ENCODE data around the gene MIEF2. TPM values are rescaled to one million over a fixed set of nuclear protein-coding genes. Genes with fewer than 3 reads are reported as not detected.

The MIEF2 gene
- total and polyA plus RNA-seq, 2 experiments from 2014 or later: 8.8 to 26.4 TPM

DNA sequence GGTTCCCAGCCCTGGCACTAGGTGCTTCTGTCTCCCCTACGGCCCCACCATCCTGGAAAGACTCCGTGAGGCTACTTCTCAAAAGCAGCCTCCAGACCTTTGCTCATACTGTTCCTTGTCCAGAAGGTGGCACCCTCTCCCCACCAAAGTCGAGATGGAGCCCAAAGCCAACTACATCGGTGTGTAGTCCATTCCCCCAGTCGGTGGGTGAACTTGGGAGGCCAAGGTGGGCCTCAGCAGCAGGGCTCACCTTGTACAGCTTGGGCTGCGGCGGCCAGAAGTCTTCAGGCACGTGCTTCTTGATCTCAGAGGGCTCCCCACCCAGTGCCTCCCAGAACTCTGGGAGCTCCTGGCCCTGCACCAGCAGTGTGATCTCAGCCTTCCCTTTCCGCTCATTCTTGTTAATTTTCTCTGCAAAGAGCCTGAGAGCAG lies 12.1 kb upstream of the MIEF2 start:
- no peak overlapping the region for H3K27ac ChIP-seq
- in situ Hi-C loops (cut with MboI): no loop called here
- 46% methylated on average over 9 of the region's 9 CpGs for WGBS, 2 experiments (ENCODE audit: low coverage in 1 of 2, low lambda C conversion rate in 2 of 2, missing lambda C conversion rate in 2 of 2)
- DNase-seq: peak; percentile 76
- H3K4me1 ChIP-seq (ENCODE audit: insufficient read depth): no peaks in the 10 kb centered on the region
- no peaks in the 10 kb centered on the region for H3K9me3 ChIP-seq (ENCODE audit: low read depth)
- H3K4me3 ChIP-seq: no peak overlapping the region
- no peaks in the 10 kb centered on the region for H4K20me1 ChIP-seq (ENCODE audit: insufficient read depth)
- no peak overlapping the region for H3K4me2 ChIP-seq (ENCODE audit: unreplicated experiment)
- no peak overlapping the region for H2AFZ ChIP-seq
- no peak overlapping the region for H3K9ac ChIP-seq
- peaks cover 10% of the 10 kb centered on the region; the same call in 1 of the 2 replicates for H3K79me2 ChIP-seq (ENCODE audit: insufficient read depth)
- H3K9me2 ChIP-seq (ENCODE audit: insufficient read depth): no peaks in the 10 kb centered on the region
- TF ChIP-seq EZH2 (IDR thresholded peaks at IDR 0.05; ENCODE audit: insufficient read depth, poor library complexity, severe bottlenecking) (no peak), EZH2phosphoT487 (IDR thresholded peaks at IDR 0.05; ENCODE audit: insufficient read depth, low read depth) (no peak)
- peaks cover 6% of the 10 kb centered on the region; the same call in 1 of the 2 replicates for H3F3A ChIP-seq (ENCODE audit: insufficient read depth)
- H3K27me3 ChIP-seq (replicated peaks; ENCODE audit: insufficient read depth): no peaks in the 10 kb centered on the region
- peaks cover 42% of the 10 kb centered on the region; the same call in 1 of the 2 replicates for H3K36me3 ChIP-seq (ENCODE audit: low read depth)

- H3K4me2 ChIP-seq (ENCODE audit: unreplicated experiment): no peak overlapping the region
- no peak overlapping the region for H2AFZ ChIP-seq
- H3K36me3 ChIP-seq (ENCODE audit: low read depth): peaks cover 43% of the 10 kb centered on the region; the same call in 1 of the 2 replicates
- TF ChIP-seq EZH2phosphoT487 (IDR thresholded peaks at IDR 0.05; ENCODE audit: insufficient read depth, low read depth): no peak
- TF ChIP-seq EZH2 (IDR thresholded peaks at IDR 0.05; ENCODE audit: insufficient read depth, poor library complexity, severe bottlenecking): no peak
- in situ Hi-C loops (cut with MboI): no loop called here
- H3K79me2 ChIP-seq (ENCODE audit: insufficient read depth): peaks cover 10% of the 10 kb centered on the region; the same call in 1 of the 2 replicates
- H3K9me2 ChIP-seq (ENCODE audit: insufficient read depth): no peaks in the 10 kb centered on the region
- no peak overlapping the region for H3K27ac ChIP-seq
- H3K4me1 ChIP-seq (ENCODE audit: insufficient read depth): no peaks in the 10 kb centered on the region
- H3K9me3 ChIP-seq (ENCODE audit: low read depth): no peaks in the 10 kb centered on the region
- DNase-seq: no peak
- H4K20me1 ChIP-seq (ENCODE audit: insufficient read depth): no peaks in the 10 kb centered on the region
- H3K9ac ChIP-seq: no peak overlapping the region
- 87 to 91% methylated on average over 7 of the region's 7 CpGs for WGBS, 2 experiments (ENCODE audit: low coverage in 1 of 2, low lambda C conversion rate in 2 of 2, missing lambda C conversion rate in 2 of 2)
- no peaks in the 10 kb centered on the region for H3K27me3 ChIP-seq (replicated peaks; ENCODE audit: insufficient read depth)
- H3K4me3 ChIP-seq: no peak overlapping the region
- peaks cover 6% of the 10 kb centered on the region; the same call in 1 of the 2 replicates for H3F3A ChIP-seq (ENCODE audit: insufficient read depth)
Observed at GRCh38 chr17:18248811-18249210, 11.7 kb upstream of the MIEF2 start.

- Histone ChIP-seq H3K79me2 (ENCODE audit: insufficient read depth) (peaks cover 17% of the 10 kb centered on the region), H4K20me1 (ENCODE audit: insufficient read depth) (no peaks in the 10 kb centered on the region), H3K4me3 (no peak overlapping the region), H3K27me3 (replicated peaks; ENCODE audit: insufficient read depth) (no peaks in the 10 kb centered on the region), H3K36me3 (ENCODE audit: low read depth) (peaks cover 43% of the 10 kb centered on the region), H3K4me2 (ENCODE audit: unreplicated experiment) (no peak overlapping the region), H3K9ac (no peak overlapping the region), H3K4me1 (ENCODE audit: insufficient read depth) (no peaks in the 10 kb centered on the region), H3K9me3 (ENCODE audit: low read depth) (no peaks in the 10 kb centered on the region), H3K9me2 (ENCODE audit: insufficient read depth) (no peaks in the 10 kb centered on the region), H2AFZ (no peak overlapping the region), H3K27ac (no peak overlapping the region), H3F3A (ENCODE audit: insufficient read depth) (peaks cover 6% of the 10 kb centered on the region; the same call in 1 of the 2 replicates)
- in situ Hi-C loops (cut with MboI): no loop called here
- no peak for DNase-seq
- TF ChIP-seq EZH2 (IDR thresholded peaks at IDR 0.05; ENCODE audit: insufficient read depth, poor library complexity, severe bottlenecking): no peak
- TF ChIP-seq EZH2phosphoT487 (IDR thresholded peaks at IDR 0.05; ENCODE audit: insufficient read depth, low read depth): no peak
- 81 to 91% methylated on average over 9 of the region's 9 CpGs for WGBS, 2 experiments (ENCODE audit: low coverage in 1 of 2, low lambda C conversion rate in 2 of 2, missing lambda C conversion rate in 2 of 2)
Observed at GRCh38 chr17:18250259-18250658, 10.2 kb upstream of the MIEF2 start.

DNA sequence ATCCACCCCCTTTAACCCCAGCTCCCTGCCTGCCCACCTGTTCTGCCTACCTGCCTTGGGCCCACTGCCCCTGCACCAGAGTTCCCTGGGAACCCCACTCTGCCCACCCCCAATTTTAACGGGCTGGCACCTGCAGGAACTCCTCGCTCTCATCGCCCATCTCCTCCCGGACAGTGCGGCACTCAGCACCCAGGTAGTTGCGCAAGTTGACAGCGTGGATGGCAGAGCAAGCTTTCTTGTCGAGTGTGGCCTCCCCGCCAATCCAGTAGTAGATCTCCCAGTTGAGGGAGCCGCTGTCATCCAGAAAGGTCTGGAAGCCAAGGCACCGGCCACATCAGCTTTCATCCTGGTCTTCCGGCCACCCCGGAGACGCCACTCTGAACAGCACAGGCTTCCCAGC lies 9.8 kb upstream of the MIEF2 start:
- H3K36me3 ChIP-seq (ENCODE audit: low read depth): peaks cover 44% of the 10 kb centered on the region
- no peaks in the 10 kb centered on the region for H3K9me3 ChIP-seq (ENCODE audit: low read depth)
- no peaks in the 10 kb centered on the region for H3K9me2 ChIP-seq (ENCODE audit: insufficient read depth)
- in situ Hi-C loops (cut with MboI): no loop called here
- peaks cover 21% of the 10 kb centered on the region for H3K79me2 ChIP-seq (ENCODE audit: insufficient read depth)
- H2AFZ ChIP-seq: no peak overlapping the region
- H4K20me1 ChIP-seq (ENCODE audit: insufficient read depth): no peaks in the 10 kb centered on the region
- no peak overlapping the region for H3K4me3 ChIP-seq
- no peak for DNase-seq
- TF ChIP-seq EZH2phosphoT487 (IDR thresholded peaks at IDR 0.05; ENCODE audit: insufficient read depth, low read depth) (no peak), EZH2 (IDR thresholded peaks at IDR 0.05; ENCODE audit: insufficient read depth, poor library complexity, severe bottlenecking) (no peak)
- H3K27me3 ChIP-seq (replicated peaks; ENCODE audit: insufficient read depth): no peaks in the 10 kb centered on the region
- no peak overlapping the region for H3K27ac ChIP-seq
- WGBS, 2 experiments (ENCODE audit: low coverage in 1 of 2, low lambda C conversion rate in 2 of 2, missing lambda C conversion rate in 2 of 2): 88% methylated on average over 14 of the region's 14 CpGs
- H3K4me2 ChIP-seq (ENCODE audit: unreplicated experiment): no peak overlapping the region
- peaks cover 6% of the 10 kb centered on the region; the same call in 1 of the 2 replicates for H3F3A ChIP-seq (ENCODE audit: insufficient read depth)
- H3K9ac ChIP-seq: no peak overlapping the region
- H3K4me1 ChIP-seq (ENCODE audit: insufficient read depth): no peaks in the 10 kb centered on the region

Data from GM23248 (cell line).